ENCODE data around the gene TTYH3. TPM values are rescaled to one million over a fixed set of nuclear protein-coding genes. Genes with fewer than 3 reads are reported as not detected.

The TTYH3 gene
- total and polyA plus RNA-seq, 2 of the 8 experiments (the other 6 are each of a cell fraction or from before 2014, with no cell fraction given) = 66.2 to 169 TPM

GRCh38 chr7:2626498-2627117 lies 5.2 kb upstream of the TTYH3 start:
- H2BK20ac ChIP-seq (ENCODE audit: low read length) = no peak overlapping the region
- H3K79me1 ChIP-seq (ENCODE audit: low read depth, low read length) = no peaks in the 10 kb centered on the region
- no peak for DNase-seq (ENCODE audit: low read depth in 1 of 2, low spot score in 2 of 2)
- no peak overlapping the region for H4K5ac ChIP-seq (ENCODE audit: insufficient read length, low read depth, low read length)
- H3K79me2 ChIP-seq (ENCODE audit: control insufficient read depth in 1 of 2, insufficient read depth in 2 of 2, low read length in 2 of 2) = no peaks in the 10 kb centered on the region
- H3K4me3 ChIP-seq (ENCODE audit: extremely low read depth in 1 of 4, insufficient read depth in 2 of 4, low read depth in 3 of 4, low read length in 4 of 4) = no peak overlapping the region
- H3K18ac ChIP-seq (ENCODE audit: extremely low read depth, low read length) = no peak overlapping the region
- H2AK5ac ChIP-seq (ENCODE audit: low read depth, low read length) = 0 out of 2 replicates have a peak overlapping the region, but pooled peaks have one; percentile 24
- WGBS, 2 experiments (ENCODE audit: extremely low coverage in 1 of 2, insufficient coverage in 1 of 2, insufficient read length in 1 of 2, insufficient replicate concordance in 2 of 2, low coverage in 1 of 2, low lambda C conversion rate in 2 of 2, missing lambda C conversion rate in 1 of 2) = 84% methylated on average over 17 of the region's 20 CpGs; no CpG with 5 or more reads in 1 of the 2 experiments
- H3K36me3 ChIP-seq (ENCODE audit: control insufficient read depth in 2 of 4, insufficient read depth in 4 of 4, low read length in 3 of 4) = no peaks in the 10 kb centered on the region
- POLR2A ChIA-PET (ENCODE audit: partially characterized antibody) = interaction anchor here (0.5 to 2.0 kb wide), 7 partner anchors 8 to 210 kb away, joined by 3 to 6 read pairs (median 4); no protein-coding TSS in a partner anchor
- H3K14ac ChIP-seq (ENCODE audit: insufficient read length) = no peak overlapping the region
- H3K9me3 ChIP-seq (ENCODE audit: insufficient read depth in 2 of 2, low read depth in 1 of 2, low read length in 1 of 2) = no peaks in the 10 kb centered on the region
- H3K27me3 ChIP-seq (replicated peaks in 1 of 4; ENCODE audit: control insufficient read depth in 3 of 4, extremely low read depth in 1 of 4, insufficient read depth in 3 of 4, low read length in 3 of 4) = no peaks in the 10 kb centered on the region
- no peak overlapping the region for H3K23ac ChIP-seq (ENCODE audit: insufficient read length)
- H3K4me2 ChIP-seq (ENCODE audit: insufficient read depth in 1 of 2, low read depth in 2 of 2, low read length in 2 of 2) = no peak overlapping the region
- no peaks in the 10 kb centered on the region for H4K20me1 ChIP-seq (replicated peaks in 1 of 2; ENCODE audit: control insufficient read depth in 1 of 2, insufficient read depth in 2 of 2, low read length in 2 of 2)
- H2AFZ ChIP-seq (ENCODE audit: low read length) = no peak overlapping the region
- H3K23me2 ChIP-seq (ENCODE audit: low read depth, low read length) = no peaks in the 10 kb centered on the region; the same call in 1 of the 2 replicates
- H3K4me1 ChIP-seq (replicated peaks in 1 of 4; ENCODE audit: control insufficient read depth in 3 of 4, insufficient read depth in 4 of 4, low read length in 3 of 4) = peaks cover 0 to 19% (median 15%) of the 10 kb centered on the region in 4 experiments; a peak in 6 of 7 replicates
- H2BK12ac ChIP-seq (ENCODE audit: low read depth, low read length) = no peak overlapping the region
- FAIRE-seq = no peak
- H4K8ac ChIP-seq (ENCODE audit: extremely low read depth, insufficient read depth, low read length) = no peak overlapping the region
- H3K56ac ChIP-seq (replicated peaks; ENCODE audit: insufficient read length, low read depth, low read length) = no peak overlapping the region
- no peak overlapping the region for H3K27ac ChIP-seq (ENCODE audit: low read depth, low read length)
- H2BK120ac ChIP-seq (replicated peaks; ENCODE audit: low read depth, low read length) = no peak overlapping the region
- H4K91ac ChIP-seq (replicated peaks; ENCODE audit: insufficient read length, low read length) = no peak overlapping the region
- CTCF ChIA-PET (ENCODE audit: partially characterized antibody) = interaction anchor here (1.2 to 5.0 kb wide), 7 partner anchors 10 to 196 kb away, joined by 3 to 21 read pairs (median 3); no protein-coding TSS in a partner anchor
- no peak overlapping the region for H3K9ac ChIP-seq (replicated peaks in 1 of 4; ENCODE audit: extremely low read depth in 1 of 4, low read depth in 3 of 4, low read length in 3 of 4)
- no peak overlapping the region for H3K4ac ChIP-seq (replicated peaks; ENCODE audit: insufficient read length, low read depth, low read length)
- no peak overlapping the region for H2BK5ac ChIP-seq (ENCODE audit: low read depth, low read length)
- H2BK15ac ChIP-seq (ENCODE audit: low read length) = no peak overlapping the region; the same call in 1 of the 2 replicates
- TF ChIP-seq MAFK (IDR thresholded peaks at IDR 0.05; ENCODE audit: low read depth, low read length) (no peak), CBX5 (IDR thresholded peaks at IDR 0.05; ENCODE audit: low read depth, low read length) (no peak), SP1 (IDR thresholded peaks at IDR 0.05; ENCODE audit: low read depth, low read length) (no peak), RNF2 (IDR thresholded peaks at IDR 0.05; ENCODE audit: borderline replicate concordance, low read depth, low read length, missing control alignments, poor library complexity, severe bottlenecking) (no peak), GTF2F1 (IDR thresholded peaks at IDR 0.05; ENCODE audit: borderline replicate concordance, low read depth, low read length) (no peak), EGR1 (IDR thresholded peaks at IDR 0.05; ENCODE audit: borderline replicate concordance, low read depth, low read length) (no peak), HDAC2 (IDR thresholded peaks at IDR 0.05; ENCODE audit: borderline replicate concordance in 1 of 2, low read depth in 2 of 2, low read length in 2 of 2) (no peak), SAP30 (IDR thresholded peaks at IDR 0.05; ENCODE audit: insufficient read depth, insufficient replicate concordance, low read length) (no peak), POLR2A (IDR thresholded peaks at IDR 0.05; ENCODE audit: control extremely low read depth in 1 of 2, low read depth in 2 of 2, low read length in 2 of 2) (no peak), USF2 (IDR thresholded peaks at IDR 0.05; ENCODE audit: low read length) (no peak)

Data from H1 (cell line).